Ishikawa (cell line): ENCODE results near the gene FOXA1.

Source experiments
- CEBPB ChIP-seq: IDR thresholded peaks from 2 replicates; pipeline ENCODE4 v1.6.1; 2012
- EP300 ChIP-seq: IDR thresholded peaks from 2 replicates; pipeline ENCODE4 v1.6.1; 2012; ENCODE audit warnings: borderline replicate concordance
- FOXM1 ChIP-seq: IDR thresholded peaks from 2 replicates; pipeline ENCODE4 v1.6.1; 2012; ENCODE audit warnings: low read depth, borderline replicate concordance
- NFIC ChIP-seq: IDR thresholded peaks from 2 replicates; pipeline ENCODE4 v1.6.1; 2012
- RAD21 ChIP-seq: IDR thresholded peaks from 2 replicates; pipeline ENCODE4 v1.6.1; 2012; ENCODE audit warnings: low read depth
- TAF1 ChIP-seq: IDR thresholded peaks from 2 replicates; pipeline ENCODE4 v1.6.1; 2012; ENCODE audit warnings: low read depth, mild to moderate bottlenecking
- TF ChIP-seq, protein P1 (sequence below): IDR thresholded peaks from 2 replicates; pipeline ENCODE4 v1.6.1; 2012; ENCODE audit warnings: low read depth, mild to moderate bottlenecking

DNA sequence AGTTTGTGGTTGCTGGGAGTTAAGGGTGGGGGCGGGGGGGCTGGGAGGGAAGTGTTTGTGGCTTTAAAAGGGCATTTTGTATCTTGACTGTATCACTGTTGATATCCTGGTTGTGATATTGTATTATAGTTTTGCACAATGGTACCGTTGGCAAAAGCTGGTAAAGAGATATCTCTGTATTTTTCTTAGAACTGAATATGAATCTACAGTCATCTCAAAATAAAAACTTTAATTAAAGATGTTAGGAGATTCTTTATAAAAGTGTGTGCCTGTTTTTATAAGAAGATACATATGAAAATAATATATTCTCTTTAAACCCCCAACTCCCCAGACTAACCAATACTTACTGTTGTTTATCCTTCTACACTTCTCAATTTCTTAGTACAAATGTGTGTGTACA lies 43.5 kb upstream of the FOXA1 start:
- TF ChIP-seq RAD21 (no peak), EP300 (no peak), NFIC (no peak), TAF1 (no peak), CEBPB (no peak), FOXM1 (no peak)
- TF ChIP-seq, protein P1, sequence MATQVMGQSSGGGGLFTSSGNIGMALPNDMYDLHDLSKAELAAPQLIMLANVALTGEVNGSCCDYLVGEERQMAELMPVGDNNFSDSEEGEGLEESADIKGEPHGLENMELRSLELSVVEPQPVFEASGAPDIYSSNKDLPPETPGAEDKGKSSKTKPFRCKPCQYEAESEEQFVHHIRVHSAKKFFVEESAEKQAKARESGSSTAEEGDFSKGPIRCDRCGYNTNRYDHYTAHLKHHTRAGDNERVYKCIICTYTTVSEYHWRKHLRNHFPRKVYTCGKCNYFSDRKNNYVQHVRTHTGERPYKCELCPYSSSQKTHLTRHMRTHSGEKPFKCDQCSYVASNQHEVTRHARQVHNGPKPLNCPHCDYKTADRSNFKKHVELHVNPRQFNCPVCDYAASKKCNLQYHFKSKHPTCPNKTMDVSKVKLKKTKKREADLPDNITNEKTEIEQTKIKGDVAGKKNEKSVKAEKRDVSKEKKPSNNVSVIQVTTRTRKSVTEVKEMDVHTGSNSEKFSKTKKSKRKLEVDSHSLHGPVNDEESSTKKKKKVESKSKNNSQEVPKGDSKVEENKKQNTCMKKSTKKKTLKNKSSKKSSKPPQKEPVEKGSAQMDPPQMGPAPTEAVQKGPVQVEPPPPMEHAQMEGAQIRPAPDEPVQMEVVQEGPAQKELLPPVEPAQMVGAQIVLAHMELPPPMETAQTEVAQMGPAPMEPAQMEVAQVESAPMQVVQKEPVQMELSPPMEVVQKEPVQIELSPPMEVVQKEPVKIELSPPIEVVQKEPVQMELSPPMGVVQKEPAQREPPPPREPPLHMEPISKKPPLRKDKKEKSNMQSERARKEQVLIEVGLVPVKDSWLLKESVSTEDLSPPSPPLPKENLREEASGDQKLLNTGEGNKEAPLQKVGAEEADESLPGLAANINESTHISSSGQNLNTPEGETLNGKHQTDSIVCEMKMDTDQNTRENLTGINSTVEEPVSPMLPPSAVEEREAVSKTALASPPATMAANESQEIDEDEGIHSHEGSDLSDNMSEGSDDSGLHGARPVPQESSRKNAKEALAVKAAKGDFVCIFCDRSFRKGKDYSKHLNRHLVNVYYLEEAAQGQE, result no peak
